ENCODE results near the gene DLGAP4.

- TF ChIP-seq CTCF (IDR thresholded peaks at IDR 0.05): no peak
- TF ChIP-seq POLR2AphosphoS5 (IDR thresholded peaks at IDR 0.05): no peak
- no peak for TF ChIP-seq POLR2A (IDR thresholded peaks at IDR 0.05)
Observed at GRCh38 chr20:36493801-36494114, 187.6 kb downstream of the DLGAP4 start.
